DOHH2 (cell line): ENCODE data around the gene PIGZ.

Experiments
- H3F3A ChIP-seq: fragments of 200-600 bp; sonication (generic), shearing (Covaris generic); 2 replicates; pipeline ENCODE4 v1.6.0; 2016; ENCODE audit warnings: antibody characterized with exemption, mild to moderate bottlenecking; ENCODE audit not compliant: control insufficient read depth, insufficient read depth
- H3K27ac ChIP-seq: fragments of 200-600 bp; sonication (generic); 2 replicates; pipeline ENCODE4 v1.5.1; 2014; ENCODE audit warnings: low read depth, mild to moderate bottlenecking, low read length, moderate library complexity
- H3K27me3 ChIP-seq: fragments of 200-600 bp; sonication (generic); 2 replicates; pipeline ENCODE4 v1.6.1; 2014; ENCODE audit warnings: mild to moderate bottlenecking, low read length, mixed read lengths; ENCODE audit not compliant: control insufficient read depth
- H3K36me3 ChIP-seq: fragments of 200-600 bp; sonication (generic); 2 replicates; pipeline ENCODE4 v1.6.1; 2014; ENCODE audit warnings: mild to moderate bottlenecking, low read length, moderate library complexity, mixed read lengths; ENCODE audit not compliant: control insufficient read depth
- H3K4me1 ChIP-seq: fragments of 200-600 bp; sonication (generic); 2 replicates; pipeline ENCODE4 v1.6.1; 2014; ENCODE audit warnings: mild to moderate bottlenecking, low read length, mixed read lengths; ENCODE audit not compliant: control insufficient read depth
- H3K4me2 ChIP-seq: fragments of 200-600 bp; sonication (generic); 2 replicates; pipeline ENCODE4 v1.6.0; 2014; ENCODE audit warnings: mild to moderate bottlenecking, low read length, moderate library complexity
- H3K4me3 ChIP-seq: fragments of 200-600 bp; sonication (generic); 2 replicates; pipeline ENCODE4 v1.5.1; 2014; ENCODE audit warnings: mild to moderate bottlenecking, low read length, mixed read lengths
- H3K79me2 ChIP-seq: fragments of 200-600 bp; sonication (generic); 2 replicates; pipeline ENCODE4 v1.6.1; 2014; ENCODE audit warnings: mild to moderate bottlenecking, low read length, mixed read lengths; ENCODE audit not compliant: control insufficient read depth
- H3K9me2 ChIP-seq: fragments of 200-600 bp; sonication (generic); replicated peaks from 2 replicates; pipeline ENCODE4 v1.6.1; 2014; ENCODE audit warnings: mild to moderate bottlenecking, low read length, mixed read lengths; ENCODE audit not compliant: control insufficient read depth
- H3K9me3 ChIP-seq: fragments of 200-600 bp; sonication (generic); 2 replicates; pipeline ENCODE4 v1.6.1; 2014; ENCODE audit warnings: antibody characterized with exemption, low read length, mixed read lengths; ENCODE audit not compliant: control insufficient read depth, insufficient read depth
- H4K20me1 ChIP-seq: fragments of 200-600 bp; sonication (generic); 2 replicates; pipeline ENCODE4 v1.6.0; 2014; ENCODE audit warnings: low read depth, mild to moderate bottlenecking, antibody characterized with exemption, low read length, moderate library complexity; ENCODE audit not compliant: control insufficient read depth, insufficient read depth
- CTCF ChIP-seq: fragments of 200-600 bp; sonication (generic); IDR thresholded peaks from one replicate; pipeline ENCODE4 v1.5.1; 2014; ENCODE audit warnings: antibody characterized with exemption, mild to moderate bottlenecking, low read depth, low read length; ENCODE audit not compliant: poor library complexity, severe bottlenecking
- EZH2phosphoT487 ChIP-seq: fragments of 200-600 bp; sonication (generic); IDR thresholded peaks from 2 replicates; pipeline ENCODE4 v1.6.1; 2017; ENCODE audit warnings: borderline replicate concordance, mild to moderate bottlenecking, antibody characterized with exemption, low read length, moderate library complexity, mixed read lengths

Gene PIGZ

GRCh38 chr3:196920733-196921132, 47.9 kb downstream of the PIGZ start:
- TF ChIP-seq CTCF (no peak), EZH2phosphoT487 (no peak)
- Histone ChIP-seq H3K27ac (no peak overlapping the region), H3K4me2 (no peak overlapping the region)

GRCh38 chr3:196918968-196919367, 49.7 kb downstream of the PIGZ start:
- Histone ChIP-seq H3K79me2 (no peaks in the 10 kb centered on the region), H3K27me3 (no peaks in the 10 kb centered on the region), H3F3A (no peaks in the 10 kb centered on the region), H3K27ac (no peak overlapping the region), H4K20me1 (no peaks in the 10 kb centered on the region), H3K9me3 (no peaks in the 10 kb centered on the region), H3K4me1 (peaks cover 7% of the 10 kb centered on the region), H3K4me2 (no peak overlapping the region), H3K36me3 (peaks cover 29% of the 10 kb centered on the region), H3K4me3 (no peak overlapping the region), H3K9me2 (no peaks in the 10 kb centered on the region)
- TF ChIP-seq CTCF: no peak

More at GRCh38 chr3:196920733-196921132, 47.9 kb downstream of the PIGZ start:
- Histone ChIP-seq H3K4me1 (peaks cover 7% of the 10 kb centered on the region), H3K9me3 (no peaks in the 10 kb centered on the region), H3F3A (no peaks in the 10 kb centered on the region), H4K20me1 (no peaks in the 10 kb centered on the region), H3K79me2 (no peaks in the 10 kb centered on the region), H3K36me3 (peaks cover 26% of the 10 kb centered on the region), H3K4me3 (no peak overlapping the region), H3K27me3 (no peaks in the 10 kb centered on the region), H3K9me2 (no peaks in the 10 kb centered on the region)

- H3K27ac ChIP-seq: no peak overlapping the region
- no peak for TF ChIP-seq EZH2phosphoT487
- no peak for TF ChIP-seq CTCF
- H4K20me1 ChIP-seq: no peaks in the 10 kb centered on the region
- no peaks in the 10 kb centered on the region for H3F3A ChIP-seq
- no peaks in the 10 kb centered on the region for H3K9me2 ChIP-seq
- peaks cover 7% of the 10 kb centered on the region for H3K4me1 ChIP-seq
- H3K9me3 ChIP-seq: no peaks in the 10 kb centered on the region
- peaks cover 25% of the 10 kb centered on the region for H3K36me3 ChIP-seq
- H3K79me2 ChIP-seq: no peaks in the 10 kb centered on the region
- H3K4me2 ChIP-seq: no peak overlapping the region
- H3K4me3 ChIP-seq: no peak overlapping the region
- no peaks in the 10 kb centered on the region for H3K27me3 ChIP-seq
Observed at GRCh38 chr3:196916995-196917394, 51.6 kb downstream of the PIGZ start.

- no peaks in the 10 kb centered on the region for H3K9me3 ChIP-seq
- no peaks in the 10 kb centered on the region for H3K9me2 ChIP-seq
- no peaks in the 10 kb centered on the region for H3F3A ChIP-seq
- TF ChIP-seq EZH2phosphoT487 (no peak), CTCF (no peak)
- no peaks in the 10 kb centered on the region for H3K79me2 ChIP-seq
- H3K27me3 ChIP-seq: no peaks in the 10 kb centered on the region
- peaks cover 7% of the 10 kb centered on the region for H3K4me1 ChIP-seq
- no peaks in the 10 kb centered on the region for H4K20me1 ChIP-seq
- no peak overlapping the region for H3K27ac ChIP-seq
- H3K36me3 ChIP-seq: peaks cover 21% of the 10 kb centered on the region
- no peak overlapping the region for H3K4me2 ChIP-seq
- no peak overlapping the region for H3K4me3 ChIP-seq
Observed at GRCh38 chr3:196916221-196916620, 52.4 kb downstream of the PIGZ start.
